ENCODE measurements around the gene PLEKHG7.
"Not testable (repeated sequence)": the region's sequence is repeated elsewhere in the genome, so short reads cannot be mapped to it uniquely, and the experiment has no call there.

The PLEKHG7 gene, protein sequence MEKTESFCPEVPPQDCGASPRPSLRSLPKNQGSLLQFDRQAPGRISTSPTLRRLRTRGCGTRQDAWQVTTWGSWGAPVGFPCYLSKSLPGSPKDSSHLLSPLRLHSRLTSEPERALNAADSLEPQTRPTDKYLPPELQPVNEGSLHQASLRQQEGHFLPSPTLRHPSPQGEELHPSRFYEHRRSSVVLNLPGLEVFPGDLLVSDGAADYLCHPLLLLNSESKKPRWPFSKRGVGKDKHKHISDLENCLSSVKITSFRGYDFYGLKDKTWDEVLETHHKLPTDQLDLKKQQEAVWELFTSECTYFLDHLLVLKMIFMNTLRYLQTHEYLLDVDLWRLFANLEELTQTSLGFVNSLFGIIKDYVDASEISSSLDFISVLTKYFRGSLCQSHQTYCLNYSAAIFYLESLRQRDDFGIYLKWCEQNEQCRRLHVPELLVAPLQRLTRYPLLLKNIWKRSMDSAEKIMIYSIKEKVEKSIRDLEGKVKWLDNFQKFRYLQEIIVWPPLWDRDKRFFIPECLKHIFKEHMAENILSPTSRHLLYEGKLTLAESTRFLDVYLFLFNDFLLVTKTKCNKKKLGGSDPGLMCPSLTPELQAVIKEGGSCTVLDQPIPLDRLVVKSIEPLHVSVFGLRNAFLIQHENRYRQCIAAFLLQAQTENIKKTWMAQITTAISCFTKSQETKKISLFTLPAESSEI

DNA sequence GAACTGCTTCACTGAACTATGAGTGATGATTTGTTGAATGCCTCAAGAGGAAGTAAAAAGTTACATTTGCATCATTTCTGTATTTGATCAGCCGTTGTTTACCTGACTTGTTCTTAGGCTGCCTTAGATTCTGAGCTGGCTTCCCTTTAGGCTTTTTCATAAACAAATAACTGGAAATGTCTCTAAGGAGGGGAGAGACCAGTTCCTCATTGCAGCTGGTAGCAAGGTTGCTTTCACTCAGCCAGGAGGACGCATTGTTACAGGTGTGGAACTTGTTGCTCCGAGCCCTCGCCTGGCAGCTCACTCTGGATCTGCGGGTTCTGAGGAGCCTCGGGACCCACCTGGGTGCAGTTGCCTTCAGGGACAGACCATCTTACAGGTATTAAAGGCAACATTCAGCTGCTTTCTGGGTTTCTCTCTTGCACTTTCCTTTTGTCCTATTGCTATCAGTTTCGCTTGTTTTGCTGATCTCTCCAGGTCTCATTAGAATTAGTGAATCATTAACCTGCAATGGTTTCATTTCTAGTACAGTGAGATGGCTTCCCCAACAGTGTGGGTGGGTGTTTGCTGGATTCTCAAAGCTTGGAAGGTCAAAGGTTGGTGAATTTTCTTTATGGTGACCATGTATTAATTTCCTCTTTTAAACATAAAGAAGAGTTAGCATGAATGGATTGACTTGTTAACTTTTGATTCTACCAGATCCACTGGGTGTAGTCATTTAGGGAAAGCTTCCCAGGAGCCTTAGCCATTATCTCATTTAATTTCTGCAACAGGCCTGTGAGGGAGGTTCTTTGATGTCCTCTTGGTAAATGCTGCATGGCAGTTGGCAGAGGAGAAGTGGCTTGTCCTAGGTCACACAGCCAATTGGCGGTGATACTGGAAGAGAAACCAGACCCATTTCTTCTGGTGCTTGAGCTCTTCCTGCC lies at the start of gene PLEKHG7:
TSS of gene PLEKHG7 (plus strand) at position 236 of the 926 bp plus-strand sequence. CDS start 3,643 bp downstream, outside the sequence.
- no peak for DNase-seq

DNA sequence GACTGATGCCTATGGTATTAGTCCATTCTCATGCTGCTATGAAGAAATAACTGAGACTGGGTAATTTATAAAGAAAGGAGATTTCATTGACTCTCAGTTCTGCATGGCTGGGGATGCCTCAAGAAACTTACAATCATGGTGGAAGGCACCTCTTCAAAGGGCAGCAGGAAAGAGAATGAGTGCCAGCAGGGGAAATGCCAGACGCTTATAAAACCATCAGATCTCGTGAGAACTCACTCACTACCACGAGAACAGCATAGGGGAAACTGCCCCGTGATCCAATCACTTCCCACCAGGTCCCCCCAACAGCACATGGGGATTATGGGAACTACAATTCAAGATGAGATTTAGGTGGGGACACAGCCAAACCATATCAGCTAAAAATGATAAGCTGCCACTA lies 48.5 kb upstream of the PLEKHG7 start:
- DNase-seq = not testable (repeated sequence)

DNA sequence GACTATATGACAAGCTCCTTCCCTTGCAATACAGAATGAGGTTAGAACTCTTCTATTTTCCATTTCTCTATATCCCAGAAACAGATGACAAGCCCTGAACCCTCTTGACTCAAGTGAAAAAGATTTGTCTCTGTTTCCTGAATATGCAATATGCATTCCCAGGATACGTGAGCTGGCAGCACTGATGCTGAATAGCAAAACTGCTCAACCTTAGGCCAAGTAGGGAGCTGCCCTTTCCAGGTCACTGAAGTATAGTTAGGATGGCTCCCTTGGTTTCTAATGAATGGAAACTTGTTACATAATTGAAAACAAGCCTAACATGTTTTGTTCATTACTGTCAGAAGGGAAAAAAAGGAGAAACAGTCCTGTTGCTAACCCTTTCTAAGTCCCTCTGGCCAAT lies 47.9 kb upstream of the PLEKHG7 start:
- DNase-seq = no peak

DNA sequence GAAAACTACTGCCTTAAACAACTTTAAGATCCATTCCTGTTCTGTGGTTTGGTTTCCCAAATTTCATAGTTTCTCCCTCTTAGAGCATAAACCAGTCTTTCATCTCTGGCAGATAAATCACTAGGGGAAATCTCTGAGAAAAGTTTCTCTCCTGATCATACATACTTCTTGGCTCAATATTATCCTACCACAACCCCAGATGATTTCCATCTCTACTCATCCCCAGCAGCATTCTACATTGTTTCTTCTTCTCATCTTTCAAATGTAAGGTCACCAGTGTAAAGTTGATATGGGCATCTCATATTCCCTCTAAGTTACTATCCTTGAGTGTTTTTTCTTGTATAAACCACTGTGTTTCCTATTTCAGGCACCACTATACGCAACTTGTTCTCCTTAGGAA lies 45.9 kb upstream of the PLEKHG7 start:
- no peak for DNase-seq

DNA sequence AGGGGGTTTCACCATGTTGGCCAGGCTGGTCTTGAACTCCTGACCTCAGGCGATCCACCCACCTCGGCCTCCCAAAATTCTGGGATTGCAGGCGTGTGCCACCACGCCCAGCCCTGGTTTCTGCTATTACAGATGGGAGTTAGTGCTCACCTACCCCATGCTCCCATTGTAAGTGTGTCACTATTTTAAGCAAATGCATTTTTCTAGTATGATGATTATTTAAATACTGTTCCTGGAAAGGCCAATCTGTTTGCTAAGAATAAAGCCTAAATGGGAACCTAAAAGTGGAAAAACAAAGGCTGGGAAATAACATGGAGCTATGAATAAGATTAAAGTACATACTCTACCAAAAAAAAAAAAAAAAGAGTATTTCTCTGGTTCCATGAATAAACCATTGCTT lies 45.0 kb upstream of the PLEKHG7 start:
- no peak for DNase-seq

DNA sequence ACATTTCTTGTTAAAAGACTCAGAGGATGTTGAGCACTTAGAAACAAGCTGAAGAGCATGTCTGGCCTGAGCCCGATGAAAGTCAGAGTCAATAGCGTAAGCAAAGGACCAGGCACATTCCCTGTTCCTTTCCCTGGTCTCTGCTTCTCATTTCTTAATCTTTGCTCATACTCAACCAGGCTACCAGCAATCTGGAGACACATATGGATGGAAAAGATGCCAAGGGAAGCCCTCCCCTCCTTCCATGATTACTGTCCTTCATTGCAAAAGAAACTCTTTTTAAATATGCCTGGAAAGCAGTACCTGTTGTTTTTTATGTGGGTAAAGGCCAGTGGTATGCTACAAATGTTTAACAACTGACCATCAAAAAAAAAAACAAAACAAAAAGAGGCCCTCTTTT lies 44.2 kb upstream of the PLEKHG7 start:
- DNase-seq = no peak

DNA sequence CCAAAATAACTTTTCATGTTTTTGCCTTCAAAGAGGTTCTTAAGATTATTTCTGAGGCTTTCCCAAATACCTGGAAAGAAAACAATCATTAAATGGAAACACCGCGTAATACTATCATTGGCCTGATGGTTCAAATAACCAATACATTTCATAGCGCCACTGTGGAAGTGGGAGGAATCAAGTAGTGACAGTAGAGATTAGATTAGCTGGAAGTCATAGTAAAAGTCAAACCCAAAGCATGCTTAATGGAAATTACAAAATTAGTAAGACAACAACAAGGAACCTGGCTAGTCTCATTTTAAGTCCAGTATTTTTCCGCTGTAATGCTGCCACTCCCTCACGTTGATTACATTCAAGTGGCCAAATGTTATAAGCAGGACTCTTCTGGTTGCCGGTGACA lies 41.5 kb upstream of the PLEKHG7 start:
- no peak for DNase-seq

DNA sequence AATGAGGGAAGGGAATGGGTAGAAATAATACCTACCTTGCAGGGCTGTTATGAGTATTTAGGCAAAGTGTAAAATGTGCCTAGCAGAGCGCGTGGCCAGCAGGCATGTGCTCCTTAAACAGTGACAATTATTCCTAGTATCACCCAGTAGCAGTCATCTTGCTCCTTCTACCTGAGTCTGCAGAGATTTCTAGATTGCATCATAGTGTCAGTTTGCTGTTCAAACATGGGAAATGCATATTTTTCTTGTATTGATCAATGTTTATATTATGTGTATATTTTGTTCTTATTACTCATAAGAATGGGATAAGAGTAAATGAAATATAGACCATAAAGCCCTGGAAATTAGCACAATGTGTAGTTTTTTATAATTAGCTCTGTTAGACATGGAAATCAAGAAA lies 37.3 kb upstream of the PLEKHG7 start:
- no peak for DNase-seq

DNA sequence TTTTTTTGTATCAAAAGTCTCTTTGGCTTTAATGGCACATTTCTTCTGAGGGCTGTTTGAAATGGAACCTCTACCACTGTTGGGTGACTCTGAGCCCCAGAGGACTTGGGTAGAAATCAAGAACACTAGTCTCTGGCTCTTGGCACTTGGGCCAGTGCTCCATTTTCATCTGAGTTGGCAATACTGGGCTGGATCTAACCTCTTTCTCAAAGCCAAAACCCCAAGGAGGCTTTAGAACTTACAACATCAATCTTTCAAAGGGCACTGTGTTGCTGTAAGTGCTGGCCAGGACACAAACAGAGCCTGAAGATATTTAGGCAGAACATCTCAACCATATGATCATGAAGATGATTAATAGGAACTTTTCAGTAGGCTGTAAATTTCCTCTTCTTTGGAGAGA lies 34.0 kb upstream of the PLEKHG7 start:
- DNase-seq = no peak

DNA sequence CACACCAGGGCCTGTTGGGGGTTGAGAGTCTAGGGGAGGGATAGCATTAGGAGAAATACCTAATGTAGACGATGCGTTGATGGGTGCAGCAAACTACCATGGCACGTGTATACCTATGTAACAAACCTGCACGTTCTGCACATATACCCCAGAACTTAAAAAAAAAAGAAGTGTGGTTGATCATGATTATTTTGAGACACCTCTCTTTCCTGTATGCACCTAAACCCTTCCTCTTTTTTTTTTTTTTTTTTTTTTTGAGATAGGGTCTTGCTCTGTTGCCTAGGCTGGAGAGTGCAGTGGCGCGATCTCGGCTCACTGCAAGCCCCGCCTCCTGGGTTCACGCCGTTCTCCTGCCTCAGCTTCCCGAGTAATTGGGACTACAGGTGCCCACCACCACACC lies 31.3 kb upstream of the PLEKHG7 start:
- not testable (repeated sequence) for DNase-seq

DNA sequence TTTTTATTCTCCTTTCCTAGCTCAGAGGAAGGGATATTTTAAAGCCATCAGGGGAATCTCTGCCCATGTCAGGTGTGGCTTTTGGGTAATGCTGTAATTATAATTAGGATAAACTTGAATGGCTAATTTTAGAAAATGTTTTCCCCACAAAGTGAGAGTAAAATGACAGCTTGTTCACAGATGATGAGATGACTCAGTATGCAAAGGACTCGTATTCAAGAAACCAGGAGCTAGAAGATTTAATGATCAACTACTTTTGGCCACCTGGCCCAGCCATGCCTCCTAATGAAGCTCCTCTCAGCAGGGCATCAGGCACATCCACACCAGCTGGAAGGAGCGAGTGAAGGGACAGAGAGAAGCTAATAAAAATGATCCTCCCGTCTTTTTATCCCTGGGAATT lies 29.0 kb upstream of the PLEKHG7 start:
- DNase-seq = no peak

DNA sequence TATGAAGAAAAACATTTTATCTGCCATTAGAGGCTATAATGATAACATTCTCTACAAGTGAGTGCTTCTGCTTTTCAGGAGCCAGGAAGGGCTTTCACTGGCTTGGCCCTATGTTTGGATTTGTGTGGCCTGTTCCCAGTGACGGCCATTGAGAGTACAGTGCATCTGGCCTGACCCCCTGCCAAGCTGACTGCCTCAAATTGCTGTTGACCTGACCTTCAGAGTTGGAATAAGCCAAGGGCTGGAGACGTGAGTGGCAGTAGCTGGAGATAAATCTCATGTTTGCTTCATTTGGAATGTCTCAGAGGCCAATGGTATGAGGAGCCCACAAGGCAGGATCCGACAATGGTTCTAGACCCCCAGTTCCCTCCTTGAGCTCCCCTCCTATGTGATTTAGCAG lies 28.3 kb upstream of the PLEKHG7 start:
- DNase-seq = no peak

DNA sequence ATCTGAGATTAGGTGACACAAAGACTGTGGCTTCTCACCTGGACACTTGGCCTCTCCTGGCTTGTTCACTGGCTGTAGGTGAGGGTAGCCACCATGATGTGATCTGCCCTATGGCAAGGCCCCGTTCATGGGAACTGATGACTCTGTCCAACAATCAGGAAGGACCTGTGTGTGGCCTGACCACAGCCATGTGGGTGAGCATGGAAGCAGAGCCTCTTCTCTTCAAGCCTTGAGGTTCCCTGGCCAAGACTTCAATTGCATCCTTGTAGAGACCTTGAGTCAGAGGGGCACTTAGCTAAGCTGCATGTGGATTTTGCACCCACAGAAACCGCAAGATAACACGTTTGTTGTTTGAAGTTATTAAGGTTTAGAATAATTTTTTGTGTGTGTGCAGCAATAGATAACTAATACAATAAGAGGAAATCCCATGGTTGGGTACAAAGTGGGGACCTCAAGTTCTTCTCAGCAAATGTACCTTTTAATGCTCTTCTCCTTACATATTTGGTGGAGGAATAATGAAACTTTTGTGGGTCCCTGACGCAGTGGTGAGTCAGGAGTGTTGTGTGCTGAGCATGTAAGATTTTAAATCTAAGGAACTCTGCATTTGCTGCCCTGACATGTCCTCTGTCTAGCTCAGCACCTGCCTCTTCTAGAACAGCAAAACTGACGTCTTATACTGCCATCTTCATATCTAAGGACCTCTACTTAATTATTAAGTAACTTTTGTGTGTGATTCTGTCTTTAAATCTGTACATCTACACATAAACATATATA lies 27.5 kb upstream of the PLEKHG7 start:
- no peak for DNase-seq

DNA sequence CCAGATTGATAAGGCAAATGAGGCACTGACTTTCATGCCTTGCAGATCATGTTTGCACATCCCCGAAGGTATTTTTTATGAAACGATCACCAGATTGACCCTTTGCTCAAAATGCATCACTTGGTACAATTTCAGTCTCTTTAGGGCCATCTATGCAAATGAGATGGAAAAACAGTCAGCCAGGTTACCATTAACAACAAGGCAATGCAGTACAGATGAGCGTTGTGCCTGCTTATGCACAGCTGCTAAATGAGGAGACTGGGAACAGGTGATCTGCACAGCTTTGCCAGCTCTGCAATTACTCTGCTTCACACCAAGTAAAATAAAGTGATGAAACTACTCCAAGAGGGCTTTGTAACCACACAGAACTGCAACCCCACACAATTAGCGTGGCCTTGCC lies 26.1 kb upstream of the PLEKHG7 start:
- DNase-seq = no peak

DNA sequence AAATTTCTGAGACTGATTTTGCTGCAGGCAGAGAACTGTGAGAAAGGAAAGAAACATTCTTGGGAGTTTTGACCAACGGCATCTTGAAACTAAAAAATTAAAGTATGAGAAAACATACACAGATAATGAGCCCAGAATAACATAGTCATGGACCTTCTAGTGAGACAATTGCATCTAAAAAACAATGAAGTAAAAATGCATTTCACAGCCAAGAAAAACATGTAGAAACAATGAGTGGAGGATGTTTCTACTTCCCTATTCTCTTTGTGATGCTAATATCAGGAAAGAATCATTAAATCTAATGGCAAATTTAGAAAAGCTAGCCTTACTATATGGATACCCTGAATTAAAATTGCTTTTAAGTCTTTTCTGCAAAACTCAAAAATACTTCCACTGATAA lies 12.2 kb upstream of the PLEKHG7 start:
- no peak for DNase-seq

DNA sequence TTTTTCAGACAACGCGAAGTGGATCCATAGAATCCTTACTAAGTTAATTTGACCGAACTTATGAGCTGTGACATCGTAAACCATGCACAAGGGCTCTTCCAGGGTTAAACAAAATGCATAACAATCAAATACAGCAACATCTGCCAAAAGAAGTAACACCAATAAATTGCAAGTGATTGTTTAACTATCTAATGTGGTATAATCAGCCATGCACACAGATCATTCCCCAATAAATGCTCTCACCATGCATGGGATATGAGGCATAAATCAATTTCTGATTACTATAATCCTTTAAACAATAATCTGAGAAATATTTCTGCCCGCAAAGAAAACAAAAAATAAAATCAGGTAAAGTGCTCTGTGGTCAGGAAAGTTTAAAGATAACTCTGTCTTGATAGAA lies 7.7 kb upstream of the PLEKHG7 start:
- no peak for DNase-seq

DNA sequence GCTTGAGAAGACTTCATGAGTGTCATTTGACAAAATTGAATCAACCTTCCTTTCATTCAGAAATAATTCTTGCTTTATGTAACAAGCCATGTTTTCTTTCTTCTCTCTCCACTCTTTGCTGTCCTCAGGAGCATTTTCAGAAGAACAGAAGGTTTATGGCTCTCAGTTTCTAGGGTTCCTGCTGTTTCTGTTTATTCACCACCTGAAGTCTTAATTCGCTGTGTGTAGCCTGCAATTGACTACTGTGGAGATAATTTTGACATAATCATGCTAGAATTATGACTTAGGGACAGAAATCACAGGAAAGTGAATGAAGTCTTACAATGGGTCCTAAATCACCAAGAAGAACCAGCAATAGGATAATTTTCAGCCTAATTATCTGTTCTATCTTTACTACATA lies 7.2 kb upstream of the PLEKHG7 start:
- no peak for DNase-seq

DNA sequence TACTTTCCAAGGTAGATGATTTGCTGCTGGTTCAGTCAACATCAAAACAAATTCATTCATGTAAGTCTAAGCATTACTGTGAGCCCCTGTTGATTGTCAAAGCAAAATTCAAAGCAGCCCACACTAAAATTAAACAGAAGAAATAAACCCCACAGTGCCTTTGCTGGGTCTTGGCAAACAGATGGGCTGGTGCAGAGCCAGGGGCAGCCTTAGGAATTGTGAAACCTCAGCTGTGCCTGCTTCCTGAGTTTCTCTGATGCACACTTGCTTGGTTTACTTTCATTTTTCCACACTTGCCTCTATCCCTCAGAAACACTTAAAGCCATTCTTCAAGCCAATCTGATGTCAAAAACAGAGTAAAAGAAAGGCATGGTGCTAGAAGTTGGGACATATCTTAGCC lies 6.6 kb upstream of the PLEKHG7 start:
- no peak for DNase-seq

DNA sequence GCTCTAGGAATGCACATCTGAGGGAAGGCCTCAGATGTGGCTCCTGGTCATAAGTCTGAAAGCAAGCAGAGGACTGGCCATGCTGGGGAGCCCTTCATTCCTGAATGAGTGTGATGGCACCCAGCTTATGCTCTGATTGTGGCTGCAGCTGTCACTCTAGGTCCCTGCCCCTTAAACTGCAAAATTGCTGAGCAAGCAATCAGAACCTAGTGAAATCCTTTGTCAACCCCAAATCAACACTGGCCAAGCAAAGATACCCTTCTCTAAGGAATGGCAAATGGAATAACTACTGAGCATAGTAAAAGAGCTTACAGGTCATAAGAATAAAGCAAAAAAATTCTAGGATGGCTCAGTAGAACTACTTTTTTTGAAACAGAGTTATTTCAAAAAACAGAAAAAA lies 4.3 kb upstream of the PLEKHG7 start:
- no peak for DNase-seq

DNA sequence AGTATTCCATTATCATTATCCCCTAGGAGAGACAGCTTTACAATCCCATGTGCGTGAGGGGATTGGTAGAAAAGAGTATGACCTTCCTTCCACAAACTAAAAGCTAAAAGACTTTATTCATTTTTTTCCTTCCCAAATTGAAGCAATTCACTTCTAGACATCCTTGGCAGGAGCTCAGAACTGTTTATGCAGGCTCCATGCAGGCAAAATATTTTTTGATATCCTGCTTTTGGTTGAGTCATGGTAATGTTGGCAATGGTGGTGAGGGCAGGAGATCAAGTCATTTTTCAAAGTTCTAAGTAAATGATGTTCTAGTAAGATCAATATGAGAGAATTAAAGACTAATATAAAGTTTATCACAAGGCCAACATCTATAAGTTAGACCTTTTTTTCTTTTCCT lies 1.3 kb upstream of the PLEKHG7 start:
- DNase-seq = no peak

DNA sequence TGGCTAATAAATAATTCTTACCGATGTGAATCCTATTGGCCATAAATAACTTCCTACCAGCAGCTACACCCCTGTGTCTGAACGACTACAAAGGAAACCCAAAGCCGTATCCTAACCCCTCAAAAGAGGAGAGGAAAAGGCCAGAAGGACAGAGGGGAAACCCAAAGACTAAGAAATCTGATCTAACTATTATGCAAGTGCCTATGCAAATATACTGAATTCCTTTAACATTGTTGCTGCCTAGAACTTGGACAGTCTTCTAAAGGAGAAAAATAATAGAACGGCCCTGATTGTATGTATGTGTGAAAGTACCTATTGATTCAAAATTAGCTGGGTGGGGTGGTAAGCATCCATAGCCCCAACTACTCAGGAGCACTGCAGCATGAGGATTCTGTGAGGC lies 997 bp downstream of the PLEKHG7 start:
- DNase-seq = no peak

DNA sequence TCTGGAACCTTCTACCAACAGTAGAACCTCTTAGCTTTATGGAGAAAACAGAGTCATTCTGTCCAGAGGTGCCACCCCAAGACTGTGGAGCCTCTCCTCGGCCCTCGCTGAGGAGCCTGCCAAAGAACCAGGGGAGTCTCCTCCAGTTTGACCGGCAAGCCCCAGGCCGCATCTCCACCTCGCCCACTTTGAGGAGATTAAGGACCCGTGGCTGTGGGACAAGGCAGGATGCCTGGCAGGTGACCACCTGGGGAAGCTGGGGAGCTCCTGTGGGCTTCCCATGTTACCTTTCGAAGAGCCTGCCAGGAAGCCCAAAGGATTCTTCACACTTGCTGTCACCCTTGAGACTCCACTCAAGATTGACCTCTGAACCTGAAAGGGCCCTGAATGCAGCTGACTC lies 3.8 kb downstream of the PLEKHG7 start:
- no peak for DNase-seq

DNA sequence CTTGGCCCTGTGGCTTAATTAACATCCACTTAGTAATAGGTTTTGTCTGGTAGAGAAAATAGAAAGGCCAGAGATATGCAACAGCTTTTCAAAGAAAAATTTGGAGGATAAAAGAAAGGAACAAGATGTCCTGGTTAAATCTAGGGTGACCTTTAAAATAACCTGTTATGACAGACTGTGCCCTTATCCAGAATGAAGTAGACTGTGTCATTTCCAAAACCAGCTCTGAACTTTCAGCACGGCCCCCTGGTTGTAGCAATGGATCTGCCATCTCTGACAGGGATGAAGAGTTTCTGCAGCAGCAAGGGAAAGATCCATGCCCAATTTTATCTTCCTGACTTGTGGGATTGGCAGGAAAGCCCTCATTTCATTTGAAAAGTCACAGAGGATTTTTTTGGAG lies 5.1 kb downstream of the PLEKHG7 start:
- no peak for DNase-seq

Data from activated CD8-positive, alpha-beta memory T cell treated with anti-CD3 and anti-CD28 coated beads for 24 hours (primary cell).